ENCODE measurements around the gene HELZ2. TPM values are rescaled to one million over a fixed set of nuclear protein-coding genes. Genes with fewer than 3 reads are reported as not detected.

Gene HELZ2
- total RNA-seq, 1 donor from 2014 or later: 28.9 TPM

- DNase-seq: no peak
Measured at GRCh38 chr20:63527184-63527583, 46.9 kb downstream of the HELZ2 start.

GRCh38 chr20:63525971-63526370 lies 48.1 kb downstream of the HELZ2 start:
- no peak for DNase-seq
- ChIA-PET POLR2A (interaction anchor here (7.1 kb wide), 1 partner anchor 7 kb away, joined by 179 read pairs; the partner anchor contains the start of gene PTK6), CTCF (no interaction called here)
- TF ChIP-seq, protein P1, sequence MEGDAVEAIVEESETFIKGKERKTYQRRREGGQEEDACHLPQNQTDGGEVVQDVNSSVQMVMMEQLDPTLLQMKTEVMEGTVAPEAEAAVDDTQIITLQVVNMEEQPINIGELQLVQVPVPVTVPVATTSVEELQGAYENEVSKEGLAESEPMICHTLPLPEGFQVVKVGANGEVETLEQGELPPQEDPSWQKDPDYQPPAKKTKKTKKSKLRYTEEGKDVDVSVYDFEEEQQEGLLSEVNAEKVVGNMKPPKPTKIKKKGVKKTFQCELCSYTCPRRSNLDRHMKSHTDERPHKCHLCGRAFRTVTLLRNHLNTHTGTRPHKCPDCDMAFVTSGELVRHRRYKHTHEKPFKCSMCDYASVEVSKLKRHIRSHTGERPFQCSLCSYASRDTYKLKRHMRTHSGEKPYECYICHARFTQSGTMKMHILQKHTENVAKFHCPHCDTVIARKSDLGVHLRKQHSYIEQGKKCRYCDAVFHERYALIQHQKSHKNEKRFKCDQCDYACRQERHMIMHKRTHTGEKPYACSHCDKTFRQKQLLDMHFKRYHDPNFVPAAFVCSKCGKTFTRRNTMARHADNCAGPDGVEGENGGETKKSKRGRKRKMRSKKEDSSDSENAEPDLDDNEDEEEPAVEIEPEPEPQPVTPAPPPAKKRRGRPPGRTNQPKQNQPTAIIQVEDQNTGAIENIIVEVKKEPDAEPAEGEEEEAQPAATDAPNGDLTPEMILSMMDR (IDR thresholded peaks at IDR 0.05): no peak
- H3K4me3 Mint-ChIP-seq: no peak overlapping the region
- no peak for ATAC-seq (ENCODE audit: low read depth)
- H3K36me3 Mint-ChIP-seq (ENCODE audit: low read depth): peaks cover 22% of the 10 kb centered on the region
- intact Hi-C loops (cut with micrococcal nuclease): no loop called here
- no peaks in the 10 kb centered on the region for H3K27me3 Mint-ChIP-seq
- H3K9me3 Mint-ChIP-seq: no peaks in the 10 kb centered on the region
- peaks cover 43% of the 10 kb centered on the region for H3K4me1 Mint-ChIP-seq
- H3K27ac Mint-ChIP-seq: no peak overlapping the region

More at GRCh38 chr20:63527184-63527583, 46.9 kb downstream of the HELZ2 start:
- TF ChIP-seq, protein P1 (IDR thresholded peaks at IDR 0.05): no peak
- ATAC-seq (ENCODE audit: low read depth): no peak
- H3K9me3 Mint-ChIP-seq: no peaks in the 10 kb centered on the region
- H3K36me3 Mint-ChIP-seq (ENCODE audit: low read depth): peaks cover 18% of the 10 kb centered on the region
- no peak overlapping the region for H3K4me3 Mint-ChIP-seq
- H3K27ac Mint-ChIP-seq: no peak overlapping the region
- POLR2A ChIA-PET: interaction anchor here (0.7 to 3.5 kb wide), 3 partner anchors 10 to 40 kb away, joined by 3 to 17 read pairs (median 3); partner anchors contain the start of gene PTK6
- CTCF ChIA-PET: no interaction called here
- peaks cover 34% of the 10 kb centered on the region for H3K4me1 Mint-ChIP-seq
- H3K27me3 Mint-ChIP-seq: no peaks in the 10 kb centered on the region
- intact Hi-C loops (cut with micrococcal nuclease): no loop called here

DNA sequence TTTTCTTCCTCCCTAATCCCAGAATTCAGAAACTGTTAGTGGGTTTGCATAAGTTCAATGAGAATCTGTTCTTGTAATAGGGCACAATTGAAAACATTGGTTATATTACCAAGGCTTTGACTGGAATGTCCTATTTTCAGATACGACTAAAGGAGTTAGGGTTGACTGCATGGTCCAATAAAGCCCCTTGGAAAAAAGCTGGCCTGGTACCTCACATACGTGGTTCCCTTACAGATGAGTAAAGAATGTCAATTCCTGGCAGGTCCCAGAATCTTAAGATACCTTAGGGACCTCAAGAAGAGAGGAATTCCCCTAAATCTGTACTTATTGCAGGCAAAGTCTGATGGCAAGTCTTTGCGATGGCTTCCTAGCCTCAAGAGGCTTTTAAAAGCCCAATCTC lies 48.9 kb downstream of the HELZ2 start:
- ChIA-PET POLR2A (interaction anchor here (0.6 to 7.1 kb wide), 2 partner anchors 8 to 537 kb away, joined by 3 to 179 read pairs; partner anchors contain the start of gene PTK6), CTCF (no interaction called here)
- Mint-ChIP-seq H3K9me3 (no peaks in the 10 kb centered on the region), H3K4me1 (peaks cover 43% of the 10 kb centered on the region), H3K4me3 (no peak overlapping the region), H3K27me3 (no peaks in the 10 kb centered on the region), H3K36me3 (ENCODE audit: low read depth) (peaks cover 22% of the 10 kb centered on the region), H3K27ac (no peak overlapping the region)
- intact Hi-C loops (cut with micrococcal nuclease): no loop called here
- ATAC-seq (ENCODE audit: low read depth) (no peak), DNase-seq (no peak)
- TF ChIP-seq, protein P1 (IDR thresholded peaks at IDR 0.05): no peak

Other genes starting within 250 kb of the HELZ2 start
- gene CHRNA4, start 212.9 kb downstream of the HELZ2 start, total RNA-seq: not detected in 2 replicates
- not detected in 2 replicates for gene KCNQ2, start 101.6 kb downstream of the HELZ2 start, total RNA-seq
- gene EEF1A2, start 75.2 kb downstream of the HELZ2 start, total RNA-seq: 1.2 and 1.6 TPM in 2 replicates
- 170 and 172 TPM in 2 replicates for gene PPDPF, start 53.5 kb downstream of the HELZ2 start, total RNA-seq
- 0.49 and 0.69 TPM in 2 replicates for gene PTK6, start 36.9 kb downstream of the HELZ2 start, total RNA-seq
- gene SRMS, start 26.5 kb downstream of the HELZ2 start, total RNA-seq: 0.16 TPM in 1 of 2 replicates, not detected in the other
- gene FNDC11, start 20.1 kb downstream of the HELZ2 start, total RNA-seq: 0.78 and 1.3 TPM in 2 replicates
- 16.9 and 17.4 TPM in 2 replicates for gene GMEB2, start 52.9 kb upstream of the HELZ2 start, total RNA-seq
- 4.9 and 6.1 TPM in 2 replicates for gene STMN3, start 79.2 kb upstream of the HELZ2 start, total RNA-seq
- gene RTEL1, start 84.1 kb upstream of the HELZ2 start, total RNA-seq: 24.1 and 33.8 TPM in 2 replicates
- not detected in 2 replicates for gene TNFRSF6B, start 122.4 kb upstream of the HELZ2 start, total RNA-seq
- 63.5 and 66.0 TPM in 2 replicates for gene ARFRP1, start 133.7 kb upstream of the HELZ2 start, total RNA-seq
- gene ZGPAT, start 133.8 kb upstream of the HELZ2 start, total RNA-seq: 40.7 and 44.0 TPM in 2 replicates
- 10.2 and 10.8 TPM in 2 replicates for gene LIME1, start 162.4 kb upstream of the HELZ2 start, total RNA-seq
- gene SLC2A4RG, start 165.5 kb upstream of the HELZ2 start, total RNA-seq: 20.9 and 28.1 TPM in 2 replicates